Caco-2 (cell line): ENCODE data around the gene TSSK6. TPM values are rescaled to one million over a fixed set of nuclear protein-coding genes. Genes with fewer than 3 reads are reported as not detected.

Experiments used
- BruUV-seq: library from RNA; stranded (reverse); fragments of 400-500 nt; replicated peaks from 2 replicates; lab custom pipeline; 2021; lab: Mats Ljungman, UMichigan
- CTCF ChIA-PET: fragments of 300-600 bp; sonication (Branson Sonifier 250); formaldehyde crosslinking; loops from one replicate; lab custom pipeline; 2022; ENCODE audit warnings: antibody characterized with exemption; lab: Charles Lee
- POLR2A ChIA-PET: fragments of 300-600 bp; sonication (Branson Sonifier 250); formaldehyde crosslinking; loops from one replicate; lab custom pipeline; 2022; ENCODE audit warnings: antibody characterized with exemption; lab: Charles Lee
- DNase-seq, 2 experiments: peaks; one replicate each; pipeline versions ENCODE4 v3.0.0 to v3.0.0-alpha.2; 2020 to 2022
- H3K27me3 ChIP-seq: replicated peaks from 2 replicates; pipeline ENCODE4 v1.6.0; 2011; ENCODE audit warnings: low read length; ENCODE audit not compliant: control insufficient read depth, insufficient read depth
- H3K36me3 ChIP-seq: 2 replicates; pipeline ENCODE4 v1.5.1; 2011; ENCODE audit warnings: low read length; ENCODE audit not compliant: control insufficient read depth, insufficient read depth
- H3K4me1 ChIP-seq: fragments of 250-450 bp; sonication (Bioruptor Pico); 2 replicates; pipeline ENCODE4 v1.5.1; 2020; ENCODE audit warnings: mild to moderate bottlenecking
- H3K4me3 ChIP-seq: 2 replicates; pipeline ENCODE4 v1.5.1; 2011; ENCODE audit warnings: low read depth, mild to moderate bottlenecking, control low read depth, low read length
- H3K9me3 ChIP-seq: fragments of 250-450 bp; sonication (Bioruptor Pico); 2 replicates; pipeline ENCODE4 v1.5.1; 2020; ENCODE audit warnings: mild to moderate bottlenecking, moderate library complexity
- H3K27ac Mint-ChIP-seq: one replicate; pipeline ENCODE4 v1.8.0; 2022; ENCODE audit warnings: mixed read lengths; ENCODE audit not compliant: unreplicated experiment
- H3K27me3 Mint-ChIP-seq: one replicate; pipeline ENCODE4 v1.8.0; 2022; ENCODE audit warnings: mixed read lengths; ENCODE audit not compliant: insufficient read depth, unreplicated experiment
- H3K36me3 Mint-ChIP-seq: one replicate; pipeline ENCODE4 v1.8.0; 2022; ENCODE audit warnings: mild to moderate bottlenecking, mixed read lengths; ENCODE audit not compliant: insufficient read depth, unreplicated experiment
- H3K4me1 Mint-ChIP-seq: one replicate; pipeline ENCODE4 v1.8.0; 2022; ENCODE audit warnings: low read depth, mixed read lengths; ENCODE audit not compliant: unreplicated experiment
- H3K4me3 Mint-ChIP-seq: one replicate; pipeline ENCODE4 v1.8.0; 2022; ENCODE audit warnings: mild to moderate bottlenecking, moderate library complexity, mixed read lengths; ENCODE audit not compliant: unreplicated experiment
- H3K9me3 Mint-ChIP-seq: one replicate; pipeline ENCODE4 v1.8.0; 2022; ENCODE audit warnings: mixed read lengths; ENCODE audit not compliant: unreplicated experiment
- intact Hi-C: fragments of 100-400 bp; cut with micrococcal nuclease; formaldehyde crosslinking; loops from one replicate; pipeline ENCODE4 v1.10.0; 2022; ENCODE audit not compliant: unreplicated experiment
- total RNA-seq: library from RNA; stranded (reverse); gene quantifications from 2 replicates; pipeline ENCODE4 v1.2.3, GENCODE V29; 2022
- TF ChIP-seq, protein P1 (sequence below), 2 experiments: fragments of 200-600 bp in 1 of 2; IDR thresholded peaks; 1 replicate in 1 of 2; 2 replicates in 1 of 2; pipeline versions ENCODE4 v1.5.1 to v1.8.0; 2011 to 2022; ENCODE audit warnings: antibody characterized with exemption in 1 of 2, control low read depth in 1 of 2, inconsistent platforms in 1 of 2, low read depth in 1 of 2, low read length in 1 of 2, mild to moderate bottlenecking in 1 of 2, moderate library complexity in 1 of 2; ENCODE audit not compliant: insufficient read depth in 1 of 2, severe bottlenecking in 1 of 2, unreplicated experiment in 1 of 2

TSSK6 gene
- total RNA-seq, 1 experiment from 2014 or later, result 3.8 TPM

DNA sequence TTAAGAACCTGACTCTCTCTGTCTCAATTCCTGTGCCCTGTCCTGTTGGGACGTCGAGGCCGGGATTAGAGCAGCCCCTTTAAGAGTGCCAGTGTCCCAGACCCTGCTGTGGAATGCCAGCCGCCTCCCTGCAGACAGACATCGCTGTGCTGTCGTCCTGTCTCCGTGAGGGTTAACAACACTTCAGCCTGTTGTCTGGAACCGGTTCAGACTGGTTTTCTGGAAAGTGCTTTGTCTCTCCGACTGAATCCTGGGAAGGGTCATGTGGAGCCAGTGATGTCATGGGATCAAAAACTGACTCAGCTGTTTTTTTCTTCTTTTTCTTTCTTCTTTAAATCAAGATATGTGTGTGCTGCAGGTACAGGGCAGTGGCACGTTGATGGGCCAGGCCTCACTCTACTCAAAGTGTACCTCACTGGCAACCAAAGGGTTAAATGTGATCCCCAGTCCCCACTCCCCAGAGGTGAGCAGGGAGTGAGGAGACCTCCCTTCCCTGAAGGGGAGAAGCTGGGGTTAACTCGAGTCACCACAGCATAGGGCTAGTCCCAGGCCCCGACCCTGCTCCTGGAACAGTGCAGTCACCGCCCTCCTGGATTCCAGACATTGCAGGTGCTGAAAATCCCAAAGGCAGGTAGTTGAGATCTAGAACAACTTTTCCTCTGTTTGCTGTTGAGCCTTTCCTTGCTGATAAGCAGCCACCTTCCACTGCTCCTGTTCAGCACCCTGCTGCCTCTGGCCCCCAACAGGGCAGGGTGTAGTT is 50.8 kb downstream of the TSSK6 start:
- intact Hi-C loops, result loop anchor here (1.0 kb wide), 1 partner anchor 272 kb away; the partner anchor contains the start of genes BORCS8 and RFXANK
- peaks cover 42% of the 10 kb centered on the region for H3K4me1 ChIP-seq
- no peaks in the 10 kb centered on the region for H3K27me3 ChIP-seq
- peak overlapping the region; percentile 67 for H3K4me3 Mint-ChIP-seq
- peak; percentile 76 to 77 for DNase-seq
- ChIA-PET CTCF (no interaction called here), POLR2A (no interaction called here)
- H3K27me3 Mint-ChIP-seq, result no peaks in the 10 kb centered on the region
- peaks cover 10% of the 10 kb centered on the region for H3K36me3 ChIP-seq
- no peaks in the 10 kb centered on the region for H3K9me3 ChIP-seq
- H3K4me3 ChIP-seq, result no peak overlapping the region
- TF ChIP-seq, protein P1, sequence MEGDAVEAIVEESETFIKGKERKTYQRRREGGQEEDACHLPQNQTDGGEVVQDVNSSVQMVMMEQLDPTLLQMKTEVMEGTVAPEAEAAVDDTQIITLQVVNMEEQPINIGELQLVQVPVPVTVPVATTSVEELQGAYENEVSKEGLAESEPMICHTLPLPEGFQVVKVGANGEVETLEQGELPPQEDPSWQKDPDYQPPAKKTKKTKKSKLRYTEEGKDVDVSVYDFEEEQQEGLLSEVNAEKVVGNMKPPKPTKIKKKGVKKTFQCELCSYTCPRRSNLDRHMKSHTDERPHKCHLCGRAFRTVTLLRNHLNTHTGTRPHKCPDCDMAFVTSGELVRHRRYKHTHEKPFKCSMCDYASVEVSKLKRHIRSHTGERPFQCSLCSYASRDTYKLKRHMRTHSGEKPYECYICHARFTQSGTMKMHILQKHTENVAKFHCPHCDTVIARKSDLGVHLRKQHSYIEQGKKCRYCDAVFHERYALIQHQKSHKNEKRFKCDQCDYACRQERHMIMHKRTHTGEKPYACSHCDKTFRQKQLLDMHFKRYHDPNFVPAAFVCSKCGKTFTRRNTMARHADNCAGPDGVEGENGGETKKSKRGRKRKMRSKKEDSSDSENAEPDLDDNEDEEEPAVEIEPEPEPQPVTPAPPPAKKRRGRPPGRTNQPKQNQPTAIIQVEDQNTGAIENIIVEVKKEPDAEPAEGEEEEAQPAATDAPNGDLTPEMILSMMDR (IDR thresholded peaks at IDR 0.05; ENCODE audit: insufficient read depth in 1 of 2, low read depth in 1 of 2, low read length in 1 of 2, severe bottlenecking in 1 of 2, unreplicated experiment in 1 of 2), result no peak
- peaks cover 49% of the 10 kb centered on the region for H3K4me1 Mint-ChIP-seq
- peak overlapping the region; percentile 96 for H3K27ac Mint-ChIP-seq
- H3K36me3 Mint-ChIP-seq, result peaks cover 77% of the 10 kb centered on the region
- peaks cover 23% of the 10 kb centered on the region for H3K9me3 Mint-ChIP-seq
- TSS peak; percentile 21 for BruUV-seq

Other genes starting within 250 kb of the TSSK6 start
- gene TM6SF2, start 242.2 kb downstream of the TSSK6 start, total RNA-seq, result 3.2 and 3.7 TPM in 2 replicates
- 51.2 and 58.4 TPM in 2 replicates for gene SUGP1, start 195.0 kb downstream of the TSSK6 start, total RNA-seq
- 51.3 and 62.6 TPM in 2 replicates for gene MAU2, start 194.7 kb downstream of the TSSK6 start, total RNA-seq
- 118 and 126 TPM in 2 replicates for gene GATAD2A, start 109.9 kb downstream of the TSSK6 start, total RNA-seq
- 345 and 355 TPM in 2 replicates for gene NDUFA13, start 677 bp upstream of the TSSK6 start, total RNA-seq
- gene YJEFN3, start 13.4 kb upstream of the TSSK6 start, total RNA-seq, result 6.7 and 8.1 TPM in 2 replicates
- gene CILP2, start 22.7 kb upstream of the TSSK6 start, total RNA-seq, result 1.1 and 1.3 TPM in 2 replicates
- 3.5 and 3.6 TPM in 2 replicates for gene PBX4, start 103.1 kb upstream of the TSSK6 start, total RNA-seq
- 29.3 and 31.3 TPM in 2 replicates for gene LPAR2, start 112.7 kb upstream of the TSSK6 start, total RNA-seq
- 8.6 and 10.4 TPM in 2 replicates for gene GMIP, start 128.1 kb upstream of the TSSK6 start, total RNA-seq
- 83.0 and 93.1 TPM in 2 replicates for gene ATP13A1, start 148.1 kb upstream of the TSSK6 start, total RNA-seq
- 11.8 and 12.5 TPM in 2 replicates for gene ZNF101, start 153.3 kb upstream of the TSSK6 start, total RNA-seq
- gene ZNF14, start 217.6 kb upstream of the TSSK6 start, total RNA-seq, result 4.5 and 4.9 TPM in 2 replicates